Vagina (tissue), 2 donors: Measurements from ENCODE around the gene SYT1.

Source experiments
- CTCF ChIP-seq, 3 experiments: fragments of 450-650 bp in 2 of 3; fragments of 200-600 bp in 1 of 3; sonication (generic) in 1 of 3; IDR thresholded peaks; one replicate each; pipeline ENCODE4 v1.5.1; 2017 to 2019; ENCODE audit warnings: antibody characterized with exemption in 3 of 3, mild to moderate bottlenecking in 2 of 3, moderate library complexity in 2 of 3
- POLR2A ChIP-seq, 2 donors: fragments of 450-650 bp; IDR thresholded peaks; one replicate each; pipeline ENCODE4 v1.6.1; 2017; ENCODE audit warnings: antibody characterized with exemption in 2 of 2, mild to moderate bottlenecking in 2 of 2, moderate library complexity in 2 of 2
- POLR2AphosphoS5 ChIP-seq, 2 donors: sonication (generic); formaldehyde crosslinking; IDR thresholded peaks; one replicate each; pipeline ENCODE4 v1.9.0; 2017; ENCODE audit warnings: antibody characterized with exemption in 2 of 2, mild to moderate bottlenecking in 2 of 2, low read depth in 1 of 2; ENCODE audit not compliant: insufficient read depth in 1 of 2

DNA sequence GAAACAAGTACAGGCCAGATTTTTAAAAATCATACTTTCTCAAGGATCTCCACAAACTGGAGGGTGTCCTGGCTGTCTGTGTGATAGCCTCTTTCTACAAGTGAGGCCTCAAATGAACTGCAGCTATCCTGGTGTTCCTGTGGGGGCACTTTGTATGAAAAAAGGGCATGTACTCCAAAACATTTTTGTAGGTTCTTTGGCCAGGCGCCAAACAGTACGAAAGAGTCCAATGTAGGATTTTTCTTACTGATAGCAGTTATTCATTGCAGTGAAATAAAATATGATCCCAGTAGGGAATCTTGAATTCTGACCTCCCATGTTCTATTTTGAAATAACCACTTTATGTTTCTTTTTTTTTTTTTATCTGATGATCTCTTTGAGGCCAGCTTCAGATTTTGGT, 444.5 kb downstream of the SYT1 start:
- TF ChIP-seq POLR2A (IDR thresholded peaks at IDR 0.05) (no peak), CTCF (IDR thresholded peaks at IDR 0.05) (no peak), POLR2AphosphoS5 (IDR thresholded peaks at IDR 0.05; ENCODE audit: insufficient read depth in 1 of 2, low read depth in 1 of 2) (no peak)
